ENCODE data around the gene PAK1. TPM values are rescaled to one million over a fixed set of nuclear protein-coding genes. Genes with fewer than 3 reads are reported as not detected.

Gene PAK1
- total RNA-seq, 2 donors from 2014 or later: 12.5 to 15.2 TPM

DNA sequence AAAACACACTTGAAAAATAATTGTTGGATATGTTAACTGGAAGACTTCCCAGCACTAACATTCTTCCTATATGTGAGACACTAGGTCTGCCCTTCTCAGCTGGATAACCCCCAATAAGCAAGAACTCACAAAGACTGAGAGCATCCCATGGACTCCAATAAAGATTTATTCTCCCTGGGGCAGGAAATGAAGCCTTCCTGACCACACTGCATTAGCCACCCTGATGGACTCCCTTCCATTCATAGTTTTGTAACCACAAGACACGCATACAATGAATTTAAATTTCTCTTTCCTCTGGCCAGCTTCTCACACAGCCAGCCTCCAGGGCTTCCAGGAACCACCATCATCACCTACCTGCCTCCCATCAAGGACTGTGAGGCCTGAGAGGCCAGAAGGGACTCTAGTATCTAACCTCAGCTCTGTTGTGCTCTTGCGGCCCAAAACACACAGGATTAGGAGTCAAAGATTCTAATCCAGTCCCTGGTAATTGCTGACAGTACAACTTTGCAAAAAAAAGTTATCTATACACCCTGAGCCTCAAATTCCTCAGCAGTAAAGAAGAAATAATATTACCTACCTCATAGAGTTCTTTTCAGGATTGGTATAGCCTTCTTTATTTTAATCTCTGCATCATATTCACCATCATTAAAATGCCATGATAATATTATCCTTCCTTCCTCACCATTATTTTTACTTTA is 126.8 kb downstream of the PAK1 start:
- TF ChIP-seq, protein P1, sequence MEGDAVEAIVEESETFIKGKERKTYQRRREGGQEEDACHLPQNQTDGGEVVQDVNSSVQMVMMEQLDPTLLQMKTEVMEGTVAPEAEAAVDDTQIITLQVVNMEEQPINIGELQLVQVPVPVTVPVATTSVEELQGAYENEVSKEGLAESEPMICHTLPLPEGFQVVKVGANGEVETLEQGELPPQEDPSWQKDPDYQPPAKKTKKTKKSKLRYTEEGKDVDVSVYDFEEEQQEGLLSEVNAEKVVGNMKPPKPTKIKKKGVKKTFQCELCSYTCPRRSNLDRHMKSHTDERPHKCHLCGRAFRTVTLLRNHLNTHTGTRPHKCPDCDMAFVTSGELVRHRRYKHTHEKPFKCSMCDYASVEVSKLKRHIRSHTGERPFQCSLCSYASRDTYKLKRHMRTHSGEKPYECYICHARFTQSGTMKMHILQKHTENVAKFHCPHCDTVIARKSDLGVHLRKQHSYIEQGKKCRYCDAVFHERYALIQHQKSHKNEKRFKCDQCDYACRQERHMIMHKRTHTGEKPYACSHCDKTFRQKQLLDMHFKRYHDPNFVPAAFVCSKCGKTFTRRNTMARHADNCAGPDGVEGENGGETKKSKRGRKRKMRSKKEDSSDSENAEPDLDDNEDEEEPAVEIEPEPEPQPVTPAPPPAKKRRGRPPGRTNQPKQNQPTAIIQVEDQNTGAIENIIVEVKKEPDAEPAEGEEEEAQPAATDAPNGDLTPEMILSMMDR (IDR thresholded peaks at IDR 0.05): no peak

DNA sequence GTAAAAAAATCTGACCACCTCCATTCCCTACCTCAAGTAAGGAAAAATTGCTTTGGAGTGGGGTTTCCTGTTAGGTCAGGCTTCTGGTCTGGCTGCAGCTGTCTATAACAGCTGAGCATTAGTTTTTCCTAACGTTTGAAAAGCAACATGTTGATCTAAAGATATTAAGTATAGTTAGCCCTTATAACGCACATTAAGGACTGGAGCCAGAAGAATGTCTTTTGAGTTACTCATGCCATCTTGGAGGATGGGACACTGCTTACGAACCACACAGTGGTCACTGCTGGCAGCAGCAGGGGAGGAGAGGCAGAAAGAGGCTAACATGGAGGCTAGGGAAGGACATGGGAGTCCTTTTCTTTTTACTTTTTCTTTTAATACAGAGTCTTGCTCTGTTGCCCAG is 128.3 kb downstream of the PAK1 start:
- H3K27me3 ChIP-seq: no peaks in the 10 kb centered on the region
- H3K27ac ChIP-seq: no peak overlapping the region
- no peaks in the 10 kb centered on the region for H3K36me3 ChIP-seq
- H3K4me3 ChIP-seq: no peak overlapping the region
- H3K4me1 ChIP-seq: no peaks in the 10 kb centered on the region
- no peak for DNase-seq (ENCODE audit: low spot score)
- H3K9me3 ChIP-seq: no peaks in the 10 kb centered on the region
- TF ChIP-seq, protein P1 (IDR thresholded peaks at IDR 0.05): no peak

More for the DNA sequence above, 126.8 kb downstream of the PAK1 start:
- no peak for DNase-seq (ENCODE audit: low spot score)
- Histone ChIP-seq H3K27me3 (no peaks in the 10 kb centered on the region), H3K4me3 (no peak overlapping the region), H3K27ac (no peak overlapping the region), H3K9me3 (no peaks in the 10 kb centered on the region), H3K4me1 (peaks cover 0 to 7% of the 10 kb centered on the region in 2 donors), H3K36me3 (no peaks in the 10 kb centered on the region)

DNA sequence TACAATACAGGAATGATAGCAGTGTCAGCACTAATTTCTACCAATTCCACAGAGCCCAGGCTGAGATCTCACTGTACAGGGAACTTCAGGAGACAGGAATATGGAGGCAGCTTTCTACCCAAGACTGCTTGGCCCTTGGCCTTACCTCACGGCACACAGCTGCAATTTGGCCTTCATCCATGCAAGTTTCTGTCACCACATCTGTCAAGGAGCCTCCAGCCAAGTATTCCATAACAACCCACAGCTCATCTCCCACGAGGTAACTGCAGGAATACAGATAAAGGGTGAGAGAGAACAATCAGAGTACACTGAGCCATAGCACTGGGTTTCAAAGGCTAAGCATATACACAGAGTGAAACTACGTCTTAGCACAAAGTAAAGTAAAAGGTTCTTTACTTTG is 133.4 kb downstream of the PAK1 start:
- Histone ChIP-seq H3K36me3 (peaks cover 5% of the 10 kb centered on the region), H3K27me3 (no peaks in the 10 kb centered on the region), H3K4me3 (no peak overlapping the region), H3K27ac (no peak overlapping the region), H3K4me1 (no peaks in the 10 kb centered on the region), H3K9me3 (no peaks in the 10 kb centered on the region)
- DNase-seq (ENCODE audit: low spot score): no peak
- TF ChIP-seq, protein P1 (IDR thresholded peaks at IDR 0.05): no peak

DNA sequence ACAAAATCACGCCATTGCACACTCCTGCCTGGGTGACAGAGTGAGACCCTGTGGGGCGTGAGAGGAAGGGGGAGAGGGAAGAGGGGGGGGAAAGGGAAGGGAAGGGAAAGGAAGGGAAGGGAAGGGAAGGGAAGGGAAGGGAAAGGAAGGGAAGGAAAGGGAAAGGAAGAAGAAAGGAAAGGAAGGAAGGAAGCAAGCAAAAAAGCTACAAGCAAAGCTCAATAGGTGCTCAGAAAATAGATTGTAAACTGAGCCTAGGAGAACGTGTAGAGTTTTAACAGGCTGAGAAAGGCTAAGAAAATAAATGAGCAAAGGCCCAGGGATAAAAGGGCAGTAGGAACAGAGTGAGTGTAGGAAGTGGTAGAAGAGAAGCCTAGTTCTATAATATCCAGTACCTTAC is 141.6 kb downstream of the PAK1 start:
- Histone ChIP-seq H3K4me1 (no peaks in the 10 kb centered on the region), H3K27ac (no peak overlapping the region), H3K27me3 (no peaks in the 10 kb centered on the region), H3K9me3 (no peaks in the 10 kb centered on the region), H3K36me3 (peaks cover 5% of the 10 kb centered on the region), H3K4me3 (no peak overlapping the region)
- TF ChIP-seq, protein P1 (IDR thresholded peaks at IDR 0.05): no peak
- DNase-seq (ENCODE audit: low spot score): no peak

DNA sequence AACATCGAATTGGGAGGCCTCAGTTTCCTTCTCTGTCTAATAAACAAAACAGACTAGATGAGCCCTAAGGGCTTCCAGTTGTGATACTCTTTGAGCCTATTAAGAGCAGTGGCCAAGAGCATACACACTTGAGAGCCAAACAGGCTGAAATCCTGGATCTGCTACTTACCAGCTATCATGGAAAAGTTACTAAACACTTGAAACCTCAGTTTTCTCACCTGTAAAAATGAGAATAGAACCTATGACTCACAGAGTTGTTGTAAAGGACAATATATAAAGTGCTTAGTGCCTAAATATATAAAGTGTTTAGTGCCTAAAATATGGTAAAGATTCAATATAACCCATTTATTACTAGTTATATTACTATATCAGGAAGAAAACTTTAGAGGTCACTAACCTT is 148.7 kb downstream of the PAK1 start:
- no peak for DNase-seq (ENCODE audit: low spot score)
- Histone ChIP-seq H3K4me1 (no peaks in the 10 kb centered on the region), H3K36me3 (no peaks in the 10 kb centered on the region), H3K27me3 (no peaks in the 10 kb centered on the region), H3K27ac (no peak overlapping the region), H3K4me3 (no peak overlapping the region), H3K9me3 (no peaks in the 10 kb centered on the region)
- TF ChIP-seq, protein P1 (IDR thresholded peaks at IDR 0.05): no peak

DNA sequence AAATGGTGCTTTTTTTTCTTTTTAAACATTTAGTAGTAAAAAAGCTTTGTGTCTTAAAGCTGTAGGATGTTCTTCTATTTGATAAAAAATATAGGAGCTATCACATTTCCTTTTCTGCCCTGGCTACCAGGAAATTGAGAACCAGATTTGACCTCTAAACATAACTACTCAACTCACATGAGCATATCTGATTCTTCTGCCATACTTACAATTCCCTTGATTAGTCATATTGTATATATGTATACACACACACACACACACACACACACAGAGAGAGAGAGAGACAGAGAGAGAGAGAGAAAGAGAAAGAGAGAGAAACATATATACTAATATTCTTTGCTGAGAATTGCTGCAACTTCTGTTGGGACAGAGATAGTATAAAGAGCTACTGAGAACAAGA is 149.4 kb downstream of the PAK1 start:
- Histone ChIP-seq H3K4me3 (no peak overlapping the region), H3K36me3 (no peaks in the 10 kb centered on the region), H3K4me1 (no peaks in the 10 kb centered on the region), H3K27ac (no peak overlapping the region), H3K27me3 (no peaks in the 10 kb centered on the region), H3K9me3 (no peaks in the 10 kb centered on the region)
- TF ChIP-seq, protein P1 (IDR thresholded peaks at IDR 0.05): no peak
- DNase-seq (ENCODE audit: low spot score): no peak

Data from right atrium auricular region (tissue), 2 donors.